ENCODE data around the gene MGAM2.

GRCh38 chr7:142098004-142098403, 13.5 kb upstream of the MGAM2 start:
- TF ChIP-seq NR3C1 (IDR thresholded peaks at IDR 0.05) (no peak), RAD21 (conservative IDR thresholded peaks at IDR 0.05 in 1 of 2, IDR thresholded peaks at IDR 0.05 in 1 of 2) (no peak), CTCF (IDR thresholded peaks at IDR 0.05) (no peak), EP300 (IDR thresholded peaks at IDR 0.05) (no peak), POLR2A (IDR thresholded peaks at IDR 0.05; ENCODE audit: low read length) (no peak), RNF2 (IDR thresholded peaks at IDR 0.05; ENCODE audit: borderline replicate concordance, low read depth) (no peak)

Measured in A549 (cell line).